ENCODE results near the gene SORCS3. TPM values are rescaled to one million over a fixed set of nuclear protein-coding genes. Genes with fewer than 3 reads are reported as not detected.

The SORCS3 gene
- total and polyA plus RNA-seq, 2 donors (not counting 1 experiment from before 2014, with no cell fraction given), result not detected

DNA sequence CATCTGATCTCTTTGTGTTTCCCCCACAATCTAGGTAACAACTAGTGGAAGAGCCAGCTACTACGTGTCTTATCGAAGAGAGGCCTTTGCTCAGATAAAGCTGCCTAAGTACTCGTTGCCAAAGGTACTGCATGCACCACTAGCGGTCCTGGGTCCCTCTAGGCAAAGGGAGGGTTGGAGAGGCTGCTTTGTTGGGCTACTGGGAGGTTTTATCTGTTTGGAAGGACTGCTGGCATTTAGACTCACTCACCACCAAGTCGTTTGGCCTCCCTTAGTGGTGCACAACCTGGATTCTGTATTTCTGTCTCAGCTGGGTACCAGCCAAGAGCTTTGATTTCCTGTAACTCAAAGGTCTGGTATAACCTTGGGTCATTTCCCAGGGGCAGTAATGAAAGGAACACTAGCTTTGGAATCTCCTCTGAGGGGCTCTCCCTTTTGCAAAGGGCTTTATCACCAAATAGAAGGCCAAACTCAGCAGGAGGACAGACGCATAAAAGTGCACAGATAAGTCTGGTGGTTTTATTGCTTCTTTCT lies 498.3 kb downstream of the SORCS3 start:
- Histone ChIP-seq H3K9ac (ENCODE audit: low read length) (no peak overlapping the region), H3K4me1 (ENCODE audit: control insufficient read depth in 2 of 2, insufficient read depth in 2 of 2, low read length in 2 of 2) (no peaks in the 10 kb centered on the region), H2AFZ (ENCODE audit: insufficient read depth, low read depth, low read length, poor library complexity, severe bottlenecking) (no peak overlapping the region), H4K20me1 (ENCODE audit: control insufficient read depth, insufficient read depth, low read length, poor library complexity, severe bottlenecking) (no peaks in the 10 kb centered on the region), H3K4me3 (ENCODE audit: control extremely low read depth in 1 of 5, extremely low read depth in 1 of 5, insufficient read depth in 1 of 5, low read depth in 2 of 5, low read length in 4 of 5) (no peak overlapping the region), H3K4me2 (replicated peaks; ENCODE audit: low read depth, low read length, poor library complexity, severe bottlenecking) (no peak overlapping the region), H3K79me2 (ENCODE audit: control insufficient read depth, insufficient read depth, low read length) (no peaks in the 10 kb centered on the region), H3K9me3 (ENCODE audit: control extremely low read depth in 1 of 3, control insufficient read depth in 2 of 3, insufficient read depth in 1 of 3, low read length in 2 of 3) (peaks cover 0 to 3% (median 0%) of the 10 kb centered on the region in 3 donors), H3K27ac (ENCODE audit: low read length in 2 of 2) (no peak overlapping the region), H3K27me3 (replicated peaks in 1 of 4; ENCODE audit: control extremely low read depth in 1 of 4, control insufficient read depth in 3 of 4, insufficient read depth in 4 of 4, low read length in 3 of 4) (no peaks in the 10 kb centered on the region), H3K36me3 (replicated peaks in 1 of 2; ENCODE audit: control extremely low read depth in 1 of 2, control insufficient read depth in 1 of 2, extremely low read depth in 1 of 2, insufficient read depth in 2 of 2, low read length in 1 of 2) (no peaks in the 10 kb centered on the region)
- CTCF ChIA-PET, result no interaction called here
- H3K9me3 Mint-ChIP-seq (ENCODE audit: insufficient read depth), result no peaks in the 10 kb centered on the region
- no peak for TF ChIP-seq EZH2 (IDR thresholded peaks at IDR 0.05; ENCODE audit: borderline replicate concordance, insufficient read depth, low read depth, low read length, poor library complexity, severe bottlenecking)
- TF ChIP-seq, protein P1, sequence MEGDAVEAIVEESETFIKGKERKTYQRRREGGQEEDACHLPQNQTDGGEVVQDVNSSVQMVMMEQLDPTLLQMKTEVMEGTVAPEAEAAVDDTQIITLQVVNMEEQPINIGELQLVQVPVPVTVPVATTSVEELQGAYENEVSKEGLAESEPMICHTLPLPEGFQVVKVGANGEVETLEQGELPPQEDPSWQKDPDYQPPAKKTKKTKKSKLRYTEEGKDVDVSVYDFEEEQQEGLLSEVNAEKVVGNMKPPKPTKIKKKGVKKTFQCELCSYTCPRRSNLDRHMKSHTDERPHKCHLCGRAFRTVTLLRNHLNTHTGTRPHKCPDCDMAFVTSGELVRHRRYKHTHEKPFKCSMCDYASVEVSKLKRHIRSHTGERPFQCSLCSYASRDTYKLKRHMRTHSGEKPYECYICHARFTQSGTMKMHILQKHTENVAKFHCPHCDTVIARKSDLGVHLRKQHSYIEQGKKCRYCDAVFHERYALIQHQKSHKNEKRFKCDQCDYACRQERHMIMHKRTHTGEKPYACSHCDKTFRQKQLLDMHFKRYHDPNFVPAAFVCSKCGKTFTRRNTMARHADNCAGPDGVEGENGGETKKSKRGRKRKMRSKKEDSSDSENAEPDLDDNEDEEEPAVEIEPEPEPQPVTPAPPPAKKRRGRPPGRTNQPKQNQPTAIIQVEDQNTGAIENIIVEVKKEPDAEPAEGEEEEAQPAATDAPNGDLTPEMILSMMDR (IDR thresholded peaks at IDR 0.05), result no peak
- H3K27me3 Mint-ChIP-seq, result no peaks in the 10 kb centered on the region
- no peak overlapping the region for H3K27ac Mint-ChIP-seq
- 88% methylated on average over 4 of the region's 6 CpGs for WGBS (ENCODE audit: insufficient coverage)
- no peak for DNase-seq
- intact Hi-C loops (cut with micrococcal nuclease), result no loop called here
- POLR2A ChIA-PET, result no interaction called here
- H3K4me1 Mint-ChIP-seq, result no peaks in the 10 kb centered on the region
- H3K4me3 Mint-ChIP-seq, result no peak overlapping the region
- no peak for ATAC-seq (ENCODE audit: low read depth)

DNA sequence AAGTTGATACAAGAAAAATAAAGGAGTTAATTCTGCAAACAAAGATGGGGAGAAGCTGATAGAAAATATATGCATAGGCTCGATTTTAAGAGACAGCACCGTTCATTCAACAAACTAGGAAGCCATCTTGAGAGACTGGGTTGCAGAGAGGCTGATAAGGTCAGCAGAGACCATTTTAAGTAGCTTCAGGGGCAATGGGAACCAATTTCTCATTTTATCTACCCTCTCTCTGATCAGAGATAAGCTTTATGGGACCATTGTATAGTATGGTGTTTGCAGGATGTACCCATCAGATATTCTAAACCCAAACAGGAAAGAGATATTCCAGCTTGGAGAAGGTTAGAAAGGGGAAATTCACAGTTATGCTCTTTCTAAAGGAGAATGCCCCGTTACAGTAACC lies 499.5 kb downstream of the SORCS3 start:
- no peak overlapping the region for H3K4me3 Mint-ChIP-seq
- Histone ChIP-seq H2AFZ (ENCODE audit: insufficient read depth, low read depth, low read length, poor library complexity, severe bottlenecking) (no peak overlapping the region), H3K27ac (ENCODE audit: low read length in 2 of 2) (no peak overlapping the region), H3K4me2 (replicated peaks; ENCODE audit: low read depth, low read length, poor library complexity, severe bottlenecking) (no peak overlapping the region), H3K36me3 (replicated peaks in 1 of 2; ENCODE audit: control extremely low read depth in 1 of 2, control insufficient read depth in 1 of 2, extremely low read depth in 1 of 2, insufficient read depth in 2 of 2, low read length in 1 of 2) (no peaks in the 10 kb centered on the region), H3K4me3 (ENCODE audit: control extremely low read depth in 1 of 5, extremely low read depth in 1 of 5, insufficient read depth in 1 of 5, low read depth in 2 of 5, low read length in 4 of 5) (no peak overlapping the region), H3K79me2 (ENCODE audit: control insufficient read depth, insufficient read depth, low read length) (no peaks in the 10 kb centered on the region), H3K9me3 (ENCODE audit: control extremely low read depth in 1 of 3, control insufficient read depth in 2 of 3, insufficient read depth in 1 of 3, low read length in 2 of 3) (no peaks in the 10 kb centered on the region), H3K27me3 (replicated peaks in 1 of 4; ENCODE audit: control extremely low read depth in 1 of 4, control insufficient read depth in 3 of 4, insufficient read depth in 4 of 4, low read length in 3 of 4) (no peaks in the 10 kb centered on the region), H3K9ac (ENCODE audit: low read length) (no peak overlapping the region), H3K4me1 (ENCODE audit: control insufficient read depth in 2 of 2, insufficient read depth in 2 of 2, low read length in 2 of 2) (no peaks in the 10 kb centered on the region), H4K20me1 (ENCODE audit: control insufficient read depth, insufficient read depth, low read length, poor library complexity, severe bottlenecking) (no peaks in the 10 kb centered on the region)
- no peaks in the 10 kb centered on the region for H3K27me3 Mint-ChIP-seq
- H3K27ac Mint-ChIP-seq, result no peak overlapping the region
- 69% methylated on average over 2 of the region's 3 CpGs for WGBS (ENCODE audit: insufficient coverage)
- H3K4me1 Mint-ChIP-seq, result no peaks in the 10 kb centered on the region
- no peak for TF ChIP-seq EZH2 (IDR thresholded peaks at IDR 0.05; ENCODE audit: borderline replicate concordance, insufficient read depth, low read depth, low read length, poor library complexity, severe bottlenecking)
- TF ChIP-seq, protein P1 (IDR thresholded peaks at IDR 0.05), result no peak
- ATAC-seq (ENCODE audit: low read depth) (no peak), DNase-seq (no peak)
- no peaks in the 10 kb centered on the region for H3K9me3 Mint-ChIP-seq (ENCODE audit: insufficient read depth)
- ChIA-PET CTCF (no interaction called here), POLR2A (no interaction called here)
- intact Hi-C loops (cut with micrococcal nuclease), result no loop called here

Measured in B cell (primary cell).